ENCODE results near the gene AP3B1. TPM values are rescaled to one million over a fixed set of nuclear protein-coding genes. Genes with fewer than 3 reads are reported as not detected.

The AP3B1 gene
- total RNA-seq, 4 donors from 2014 or later = 31.2 to 42.1 (median 36.2) TPM

DNA sequence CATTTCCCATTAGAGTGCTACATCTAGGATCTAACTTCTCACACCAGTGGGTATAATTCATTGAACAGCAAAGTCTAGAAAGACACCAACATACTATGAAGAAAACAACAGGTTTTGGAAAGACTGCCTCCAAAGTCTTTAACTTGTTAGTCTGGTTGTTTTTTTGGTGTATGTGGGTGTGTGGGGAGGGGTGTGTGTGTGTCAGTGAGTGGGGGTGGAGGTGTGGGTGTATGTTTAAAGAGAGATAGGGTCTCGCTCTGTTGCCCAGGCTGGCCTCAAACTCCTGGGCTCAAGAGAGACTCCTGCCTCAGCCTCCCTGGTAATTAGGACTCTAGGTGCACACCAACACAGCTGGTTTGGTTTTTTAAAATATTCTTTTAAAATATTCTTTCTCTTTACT lies 59.7 kb downstream of the AP3B1 start:
- 100% methylated on average over 1 of the region's 1 CpG for WGBS
- H3K4me1 ChIP-seq = peaks cover 0 to 8% (median 0%) of the 10 kb centered on the region in 4 donors

DNA sequence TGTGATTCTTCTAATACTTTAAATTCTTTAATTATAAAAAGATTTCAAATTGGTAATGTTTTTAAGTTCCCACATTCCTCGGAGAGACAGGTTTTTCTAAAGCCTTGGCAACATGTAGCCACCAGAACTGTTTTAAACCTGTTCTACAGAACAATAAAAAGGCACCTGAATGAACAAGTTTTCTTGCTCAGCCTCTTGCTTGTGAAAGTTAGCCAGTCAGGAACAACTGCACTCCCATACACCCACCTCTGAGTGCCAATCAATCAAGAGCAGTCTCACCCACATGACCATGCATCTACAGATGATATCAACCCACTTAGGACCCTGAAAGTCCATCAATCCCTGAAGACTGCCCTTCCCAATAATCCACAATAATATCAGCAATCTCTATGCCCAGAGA lies 62.3 kb downstream of the AP3B1 start:
- TF ChIP-seq POLR2A (IDR thresholded peaks at IDR 0.05; ENCODE audit: low read depth) = no peak
- TF ChIP-seq, protein P1, sequence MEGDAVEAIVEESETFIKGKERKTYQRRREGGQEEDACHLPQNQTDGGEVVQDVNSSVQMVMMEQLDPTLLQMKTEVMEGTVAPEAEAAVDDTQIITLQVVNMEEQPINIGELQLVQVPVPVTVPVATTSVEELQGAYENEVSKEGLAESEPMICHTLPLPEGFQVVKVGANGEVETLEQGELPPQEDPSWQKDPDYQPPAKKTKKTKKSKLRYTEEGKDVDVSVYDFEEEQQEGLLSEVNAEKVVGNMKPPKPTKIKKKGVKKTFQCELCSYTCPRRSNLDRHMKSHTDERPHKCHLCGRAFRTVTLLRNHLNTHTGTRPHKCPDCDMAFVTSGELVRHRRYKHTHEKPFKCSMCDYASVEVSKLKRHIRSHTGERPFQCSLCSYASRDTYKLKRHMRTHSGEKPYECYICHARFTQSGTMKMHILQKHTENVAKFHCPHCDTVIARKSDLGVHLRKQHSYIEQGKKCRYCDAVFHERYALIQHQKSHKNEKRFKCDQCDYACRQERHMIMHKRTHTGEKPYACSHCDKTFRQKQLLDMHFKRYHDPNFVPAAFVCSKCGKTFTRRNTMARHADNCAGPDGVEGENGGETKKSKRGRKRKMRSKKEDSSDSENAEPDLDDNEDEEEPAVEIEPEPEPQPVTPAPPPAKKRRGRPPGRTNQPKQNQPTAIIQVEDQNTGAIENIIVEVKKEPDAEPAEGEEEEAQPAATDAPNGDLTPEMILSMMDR (IDR thresholded peaks at IDR 0.05) = no peak
- no peak for TF ChIP-seq EP300 (IDR thresholded peaks at IDR 0.05)
- TF ChIP-seq POLR2AphosphoS5 (IDR thresholded peaks at IDR 0.05) = no peak
- peaks cover 0 to 6% (median 0%) of the 10 kb centered on the region in 4 donors for H3K36me3 ChIP-seq
- intact Hi-C loops (cut with DNase I) = no loop called here

More for the DNA sequence above, 59.7 kb downstream of the AP3B1 start:
- Histone ChIP-seq H3K27ac (replicated peaks in 1 of 4) (no peak overlapping the region), H3K4me3 (no peak overlapping the region), H3K36me3 (peaks cover 0 to 15% (median 6%) of the 10 kb centered on the region in 4 donors), H3K9me3 (no peaks in the 10 kb centered on the region), H3K27me3 (no peaks in the 10 kb centered on the region)
- no peak for DNase-seq (ENCODE audit: extremely low spot score)
- TF ChIP-seq POLR2A (IDR thresholded peaks at IDR 0.05; ENCODE audit: low read depth) = no peak
- TF ChIP-seq, protein P1 (IDR thresholded peaks at IDR 0.05) = no peak
- no peak for TF ChIP-seq EP300 (IDR thresholded peaks at IDR 0.05)
- no peak for TF ChIP-seq POLR2AphosphoS5 (IDR thresholded peaks at IDR 0.05)
- intact Hi-C loops (cut with DNase I) = no loop called here

DNA sequence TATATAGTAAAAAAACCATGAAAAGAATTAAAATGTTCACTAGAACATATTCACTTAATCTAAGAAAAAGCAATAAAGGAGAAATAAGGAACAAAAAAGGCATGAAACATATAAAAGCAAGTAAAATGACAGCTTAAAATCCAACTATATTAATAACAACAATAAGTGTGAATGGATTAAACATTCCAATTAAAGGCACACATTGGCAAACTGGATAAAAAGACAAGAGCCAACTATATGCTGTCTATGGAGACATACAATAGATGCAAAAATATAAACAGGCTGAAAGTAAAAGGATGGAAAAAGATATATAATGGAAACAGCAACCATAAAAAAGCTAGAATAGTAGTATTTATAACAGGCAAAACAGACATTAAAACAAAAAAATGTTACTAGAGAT lies 70.1 kb downstream of the AP3B1 start:
- Histone ChIP-seq H3K27ac (replicated peaks in 1 of 4) (no peak overlapping the region), H3K4me3 (no peak overlapping the region), H3K9me3 (peaks cover 0 to 24% (median 10%) of the 10 kb centered on the region in 4 donors), H3K4me1 (no peaks in the 10 kb centered on the region), H3K27me3 (no peaks in the 10 kb centered on the region), H3K36me3 (peaks cover 17 to 47% (median 30%) of the 10 kb centered on the region in 4 donors)
- no peak for DNase-seq (ENCODE audit: extremely low spot score)
- TF ChIP-seq POLR2A (IDR thresholded peaks at IDR 0.05; ENCODE audit: low read depth) = no peak
- intact Hi-C loops (cut with DNase I) = no loop called here

More for the DNA sequence above, 62.3 kb downstream of the AP3B1 start:
- 93% methylated on average over 1 of the region's 1 CpG for WGBS
- no peak overlapping the region for H3K4me3 ChIP-seq
- no peaks in the 10 kb centered on the region for H3K27me3 ChIP-seq
- H3K27ac ChIP-seq (replicated peaks in 1 of 4) = no peak overlapping the region
- H3K9me3 ChIP-seq = no peaks in the 10 kb centered on the region
- peaks cover 0 to 8% (median 0%) of the 10 kb centered on the region in 4 donors for H3K4me1 ChIP-seq
- DNase-seq (ENCODE audit: extremely low spot score) = no peak

DNA sequence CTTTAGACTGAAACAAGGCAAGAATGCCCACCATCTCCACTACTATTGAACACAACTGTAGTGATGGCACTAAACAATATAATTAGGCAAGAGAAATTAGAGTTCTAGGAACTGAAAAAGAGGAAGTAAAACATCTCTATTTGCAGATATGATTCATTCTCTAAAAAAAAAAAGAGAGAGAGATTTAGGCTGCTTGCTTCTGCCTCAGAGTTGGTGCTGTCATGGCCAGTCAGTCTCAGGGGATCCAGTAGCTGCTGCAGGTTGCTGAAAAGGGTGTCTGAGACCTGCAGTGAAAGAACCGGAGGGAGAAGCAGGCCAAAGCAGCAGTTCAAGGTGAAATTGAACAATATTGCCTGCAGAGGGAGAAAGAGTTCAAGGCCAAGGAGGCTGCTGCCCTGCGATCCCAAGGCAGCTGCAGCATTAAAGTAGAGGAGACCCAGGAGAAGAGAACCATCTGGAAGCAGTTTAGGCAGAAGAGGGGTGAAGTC lies 72.5 kb downstream of the AP3B1 start:
- Histone ChIP-seq H3K27me3 (no peaks in the 10 kb centered on the region), H3K9me3 (peaks cover 0 to 24% (median 10%) of the 10 kb centered on the region in 4 donors), H3K27ac (replicated peaks in 1 of 4) (no peak overlapping the region), H3K4me3 (no peak overlapping the region), H3K36me3 (peaks cover 17 to 40% (median 30%) of the 10 kb centered on the region in 4 donors), H3K4me1 (no peaks in the 10 kb centered on the region)
- WGBS = 76% methylated on average over 2 of the region's 2 CpGs
- no peak for DNase-seq (ENCODE audit: extremely low spot score)
- intact Hi-C loops (cut with DNase I) = no loop called here
- TF ChIP-seq EP300 (IDR thresholded peaks at IDR 0.05) (no peak), POLR2AphosphoS5 (IDR thresholded peaks at IDR 0.05) (no peak), POLR2A (IDR thresholded peaks at IDR 0.05; ENCODE audit: low read depth) (no peak)
- TF ChIP-seq, protein P1 (IDR thresholded peaks at IDR 0.05) = no peak

DNA sequence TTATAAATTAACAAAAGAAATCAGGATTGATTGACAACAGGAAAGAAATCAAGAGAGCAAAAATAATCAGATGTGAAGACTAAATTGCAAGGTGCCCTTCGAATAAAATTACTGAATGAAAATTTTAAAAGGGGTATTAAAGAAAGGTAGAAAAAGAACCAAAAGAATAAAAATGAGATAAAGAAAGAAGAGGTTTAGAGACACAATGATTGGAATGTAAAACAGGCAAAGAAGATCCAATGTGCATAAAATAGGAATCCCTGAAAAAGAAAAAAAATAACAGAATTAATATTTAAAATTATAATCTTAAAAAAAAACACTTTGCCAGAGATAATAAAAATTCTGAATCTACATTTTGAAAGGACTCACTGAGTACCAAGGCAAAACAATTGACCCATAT lies 73.0 kb downstream of the AP3B1 start:
- Histone ChIP-seq H3K9me3 (peaks cover 0 to 24% (median 10%) of the 10 kb centered on the region in 4 donors), H3K27ac (replicated peaks in 1 of 4) (no peak overlapping the region), H3K27me3 (no peaks in the 10 kb centered on the region), H3K4me3 (no peak overlapping the region), H3K36me3 (peaks cover 17 to 37% (median 30%) of the 10 kb centered on the region in 4 donors), H3K4me1 (no peaks in the 10 kb centered on the region)
- TF ChIP-seq, protein P1 (IDR thresholded peaks at IDR 0.05) = no peak
- TF ChIP-seq EP300 (IDR thresholded peaks at IDR 0.05) = no peak
- no peak for TF ChIP-seq POLR2A (IDR thresholded peaks at IDR 0.05; ENCODE audit: low read depth)
- TF ChIP-seq POLR2AphosphoS5 (IDR thresholded peaks at IDR 0.05) = no peak
- intact Hi-C loops (cut with DNase I) = no loop called here
- WGBS = 97% methylated on average over 1 of the region's 1 CpG
- no peak for DNase-seq (ENCODE audit: extremely low spot score)
